ENCODE results near the gene GLS. TPM values are rescaled to one million over a fixed set of nuclear protein-coding genes. Genes with fewer than 3 reads are reported as not detected.

Gene GLS
- total and polyA plus RNA-seq, 2 of the 13 experiments (the other 11 are each of a cell fraction or from before 2014, with no cell fraction given) = 78.6 to 183 TPM

- Histone ChIP-seq H4K20me1 (ENCODE audit: insufficient read depth, low read length) (no peaks in the 10 kb centered on the region), H2AFZ (ENCODE audit: low read length) (no peak overlapping the region), H3K27me3 (ENCODE audit: control insufficient read depth in 1 of 2, insufficient read depth in 2 of 2, low read length in 2 of 2) (no peaks in the 10 kb centered on the region), H3K4me3 (replicated peaks in 1 of 3; ENCODE audit: insufficient read depth in 1 of 3, low read depth in 2 of 3, low read length in 3 of 3) (no peak overlapping the region), H3K36me3 (replicated peaks in 1 of 2; ENCODE audit: control insufficient read depth in 1 of 2, insufficient read depth in 2 of 2, low read length in 2 of 2) (peaks cover 11 to 49% of the 10 kb centered on the region in 2 experiments), H3K79me2 (ENCODE audit: insufficient read depth, low read length) (no peaks in the 10 kb centered on the region), H3K9me3 (ENCODE audit: low read length) (no peaks in the 10 kb centered on the region), H3K4me1 (ENCODE audit: insufficient read depth, low read length) (no peaks in the 10 kb centered on the region), H3K27ac (ENCODE audit: extremely low read length, insufficient read depth, low read length) (no peak overlapping the region), H3K9ac (ENCODE audit: insufficient read depth, low read depth, low read length) (no peak overlapping the region), H3K4me2 (ENCODE audit: low read depth, low read length) (no peak overlapping the region)
- POLR2A ChIA-PET = no interaction called here
- in situ Hi-C loops (cut with HindIII; ENCODE audit: extremely low pct_ligation_motif_present, low pct_unique_long_range_greater_than_20kb) = no loop called here
- FAIRE-seq (no peak), ATAC-seq (no peak), DNase-seq (ENCODE audit: low spot score) (no peak)
- peak; percentile 93 to 95 for TF ChIP-seq MAFK (conservative IDR thresholded peaks at IDR 0.05 in 1 of 2, IDR thresholded peaks at IDR 0.05 in 1 of 2; ENCODE audit: low read length in 2 of 2)
- peak; percentile 92 for TF ChIP-seq MAFF (IDR thresholded peaks at IDR 0.05; ENCODE audit: low read depth, low read length)
- TF ChIP-seq ZNF704 (CRISPR knock-in tag; IDR thresholded peaks at IDR 0.05; ENCODE audit: borderline replicate concordance) = no peak
- no peak for TF ChIP-seq RAD21 (CRISPR knock-in tag; IDR thresholded peaks at IDR 0.05)
- TF ChIP-seq THRA (CRISPR knock-in tag; IDR thresholded peaks at IDR 0.05; ENCODE audit: borderline replicate concordance) = no peak
- CTCF ChIA-PET (ENCODE audit: low intra/inter-chr PET ratio, low total read pairs) = no interaction called here
- no TSS peak for BruUV-seq (replicated peaks)
- intact Hi-C loops (cut with micrococcal nuclease; ENCODE audit: unreplicated experiment) = no loop called here
- 98% methylated on average over 3 of the region's 3 CpGs for WGBS (ENCODE audit: low lambda C conversion rate)
Measured at GRCh38 chr2:190930411-190930810, 49.8 kb downstream of the GLS start.

- DNase-seq (ENCODE audit: low spot score) (no peak), ATAC-seq (no peak), FAIRE-seq (no peak)
- POLR2A ChIA-PET = no interaction called here
- no peaks in the 10 kb centered on the region for H3K79me2 ChIP-seq (ENCODE audit: insufficient read depth, low read length)
- in situ Hi-C loops (cut with HindIII; ENCODE audit: extremely low pct_ligation_motif_present, low pct_unique_long_range_greater_than_20kb) = no loop called here
- no peaks in the 10 kb centered on the region for H3K27me3 ChIP-seq (ENCODE audit: control insufficient read depth in 1 of 2, insufficient read depth in 2 of 2, low read length in 2 of 2)
- no peak overlapping the region for H3K4me2 ChIP-seq (ENCODE audit: low read depth, low read length)
- H3K27ac ChIP-seq (ENCODE audit: extremely low read length, insufficient read depth, low read length) = no peak overlapping the region
- H3K36me3 ChIP-seq (replicated peaks in 1 of 2; ENCODE audit: control insufficient read depth in 1 of 2, insufficient read depth in 2 of 2, low read length in 2 of 2) = peaks cover 5 to 38% of the 10 kb centered on the region in 2 experiments
- TF ChIP-seq CENPT (CRISPR knock-in tag; IDR thresholded peaks at IDR 0.05; ENCODE audit: low read depth) (no peak), KDM4B (CRISPR knock-in tag; IDR thresholded peaks at IDR 0.05) (no peak), ZNF75D (CRISPR knock-in tag; IDR thresholded peaks at IDR 0.05; ENCODE audit: borderline replicate concordance) (no peak), RCOR2 (CRISPR knock-in tag; IDR thresholded peaks at IDR 0.05) (no peak), ZFX (CRISPR knock-in tag; IDR thresholded peaks at IDR 0.05; ENCODE audit: low read depth) (no peak), SRF (IDR thresholded peaks at IDR 0.05; ENCODE audit: low read depth, low read length) (no peak), RAD51 (IDR thresholded peaks at IDR 0.05; ENCODE audit: borderline replicate concordance) (no peak)
- BruUV-seq (replicated peaks) = no TSS peak
- no peaks in the 10 kb centered on the region for H4K20me1 ChIP-seq (ENCODE audit: insufficient read depth, low read length)
- H3K9ac ChIP-seq (ENCODE audit: insufficient read depth, low read depth, low read length) = no peak overlapping the region
- H2AFZ ChIP-seq (ENCODE audit: low read length) = no peak overlapping the region
- H3K4me1 ChIP-seq (ENCODE audit: insufficient read depth, low read length) = no peaks in the 10 kb centered on the region
- H3K9me3 ChIP-seq (ENCODE audit: low read length) = no peaks in the 10 kb centered on the region
- intact Hi-C loops (cut with micrococcal nuclease; ENCODE audit: unreplicated experiment) = no loop called here
- 97% methylated on average over 1 of the region's 1 CpG for WGBS (ENCODE audit: low lambda C conversion rate)
- H3K4me3 ChIP-seq (replicated peaks in 1 of 3; ENCODE audit: insufficient read depth in 1 of 3, low read depth in 2 of 3, low read length in 3 of 3) = no peak overlapping the region
- CTCF ChIA-PET (ENCODE audit: low intra/inter-chr PET ratio, low total read pairs) = no interaction called here
Measured at GRCh38 chr2:190932514-190932913, 51.9 kb downstream of the GLS start.

All from HepG2 (cell line).